ENCODE data around the gene DRC7.
"Not testable (repeated sequence)": the region's sequence is repeated elsewhere in the genome, so short reads cannot be mapped to it uniquely, and the experiment has no call there.

Gene DRC7

DNA sequence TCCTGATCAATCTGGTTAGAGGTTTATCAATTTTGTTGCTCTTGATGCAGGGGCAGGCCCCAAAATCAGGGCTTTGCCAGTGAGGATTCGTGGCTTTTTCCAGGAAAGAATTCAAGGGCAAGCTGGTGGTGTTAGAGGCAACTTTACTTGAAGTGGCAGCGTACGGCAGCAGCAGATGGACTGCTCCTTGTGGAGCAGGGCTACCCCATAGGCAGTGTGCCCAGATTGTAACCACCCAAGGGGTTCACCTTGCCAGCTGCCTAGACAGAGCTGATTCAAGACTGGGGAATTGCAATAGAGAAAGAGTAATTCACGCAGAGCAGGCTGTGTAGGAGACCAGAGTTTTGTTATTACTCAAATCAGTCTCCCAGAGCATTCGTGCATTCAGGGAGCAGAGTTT, 16.7 kb downstream of the DRC7 start:
- no peak for DNase-seq (ENCODE audit: low read depth in 2 of 2)

GRCh38 chr16:57711993-57712392, 17.4 kb downstream of the DRC7 start:
- no peak for DNase-seq (ENCODE audit: low read depth in 2 of 2)

- DNase-seq (ENCODE audit: low read depth in 2 of 2), result not testable (repeated sequence)
These were observed 18.0 kb downstream of the DRC7 start for GRCh38 chr16:57712569-57712968.

DNA sequence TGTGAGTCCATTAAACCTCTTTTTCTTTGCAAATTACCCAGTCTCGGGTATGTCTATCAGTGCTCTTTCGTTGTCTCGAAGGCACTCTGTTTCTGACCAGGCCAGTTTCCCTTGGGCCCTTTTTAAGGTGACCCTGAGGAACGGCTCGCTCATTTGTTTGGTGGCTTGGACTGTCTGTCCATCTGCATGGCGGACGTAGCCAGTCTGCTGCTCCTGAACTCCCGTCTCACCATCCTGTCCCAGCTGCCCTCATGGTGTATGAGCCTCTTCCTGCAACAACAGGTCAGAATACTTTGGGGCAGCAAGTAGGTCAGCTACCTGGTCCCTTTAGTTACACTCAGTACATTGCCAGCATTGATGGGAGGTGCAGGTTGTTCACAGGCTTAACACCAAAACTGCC, 19.0 kb downstream of the DRC7 start:
- DNase-seq (ENCODE audit: low read depth in 2 of 2), result no peak

DNA sequence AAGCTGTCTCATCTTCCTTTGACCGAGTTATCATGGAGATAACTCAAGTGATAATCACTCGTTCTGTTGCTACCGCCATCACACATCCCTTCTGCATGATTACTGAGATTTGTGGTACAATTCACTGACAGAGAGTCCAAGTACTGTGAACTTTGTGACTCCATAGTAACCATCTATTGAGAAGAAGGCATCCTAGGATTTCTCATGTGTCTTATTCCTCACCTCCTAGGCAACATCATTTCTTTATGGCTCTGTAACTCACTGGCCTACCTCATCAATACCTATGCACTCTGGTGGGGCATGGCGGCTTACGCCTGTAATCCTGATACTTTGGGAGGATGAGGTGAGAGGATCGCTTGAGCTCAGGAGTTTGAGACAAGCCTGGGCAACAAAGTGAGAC, 19.4 kb downstream of the DRC7 start:
- no peak for DNase-seq (ENCODE audit: low read depth in 2 of 2)

DNA sequence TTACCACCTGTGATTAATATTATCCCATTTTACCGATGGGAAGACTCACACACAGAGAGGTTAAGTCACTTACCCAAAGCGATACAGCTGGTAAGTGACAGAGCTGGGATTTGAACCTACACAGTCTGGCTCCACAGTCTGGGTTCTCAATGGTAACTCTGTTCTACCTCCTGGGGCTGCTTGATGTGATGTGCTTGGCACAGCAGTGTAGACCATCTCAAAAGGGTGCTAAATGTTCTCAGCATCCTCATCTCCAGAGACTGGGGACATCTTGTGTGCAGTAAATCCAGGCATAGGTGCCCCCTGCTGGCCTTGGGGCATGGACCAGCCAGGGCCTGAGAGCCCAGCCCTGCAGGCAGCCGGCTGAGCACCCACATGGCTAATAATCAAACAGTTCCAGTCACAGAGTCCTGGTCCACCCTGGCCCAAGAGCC, 25.6 kb downstream of the DRC7 start:
- no peak for DNase-seq (ENCODE audit: low read depth in 2 of 2)

GRCh38 chr16:57721356-57722209, 27.0 kb downstream of the DRC7 start:
- no peak for DNase-seq (ENCODE audit: low read depth in 2 of 2)

GRCh38 chr16:57722210-57722499, 27.5 kb downstream of the DRC7 start:
- no peak for DNase-seq (ENCODE audit: low read depth in 2 of 2)

DNA sequence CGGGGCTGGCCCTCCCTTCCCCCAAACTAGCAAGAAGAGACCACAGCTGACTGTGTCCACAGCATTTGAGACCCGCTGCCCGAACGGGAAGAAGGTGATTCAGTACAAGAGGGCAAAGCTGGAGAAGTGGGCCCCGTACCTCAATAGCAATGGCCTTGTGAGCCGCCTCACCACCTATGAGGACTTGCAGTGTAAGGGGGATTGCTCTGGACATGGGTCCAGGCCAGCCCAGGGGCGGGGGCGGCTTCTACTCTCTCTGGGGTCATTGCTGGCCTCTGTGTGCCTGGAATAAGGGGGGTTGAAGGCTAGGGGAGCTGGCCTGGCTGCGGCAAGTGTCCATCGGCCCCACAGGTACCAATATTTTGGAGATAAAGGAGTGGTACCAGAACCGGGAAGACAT, 28.0 kb downstream of the DRC7 start:
- no peak for DNase-seq (ENCODE audit: low read depth in 2 of 2)

GRCh38 chr16:57723170-57723569, 28.6 kb downstream of the DRC7 start:
- no peak for DNase-seq (ENCODE audit: low read depth in 2 of 2)

DNA sequence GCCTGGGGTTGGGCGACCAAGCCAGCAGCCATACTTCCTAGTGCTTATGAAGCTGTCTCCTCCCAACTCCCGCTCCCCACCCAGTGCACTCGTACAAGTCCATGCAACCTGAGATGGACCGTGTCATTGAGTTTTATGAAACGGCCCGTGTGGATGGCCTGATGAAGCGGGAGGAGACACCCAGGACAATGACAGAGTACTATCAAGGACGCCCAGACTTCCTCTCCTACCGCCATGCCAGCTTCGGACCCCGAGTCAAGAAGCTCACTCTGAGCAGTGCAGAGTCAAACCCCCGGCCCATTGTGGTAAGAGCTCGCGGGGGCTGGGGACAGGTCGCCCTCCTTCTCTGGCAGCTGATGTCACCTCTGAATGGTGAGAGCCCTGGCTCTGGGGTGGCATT, 29.9 kb downstream of the DRC7 start:
- DNase-seq (ENCODE audit: low read depth in 2 of 2), result no peak

DNA sequence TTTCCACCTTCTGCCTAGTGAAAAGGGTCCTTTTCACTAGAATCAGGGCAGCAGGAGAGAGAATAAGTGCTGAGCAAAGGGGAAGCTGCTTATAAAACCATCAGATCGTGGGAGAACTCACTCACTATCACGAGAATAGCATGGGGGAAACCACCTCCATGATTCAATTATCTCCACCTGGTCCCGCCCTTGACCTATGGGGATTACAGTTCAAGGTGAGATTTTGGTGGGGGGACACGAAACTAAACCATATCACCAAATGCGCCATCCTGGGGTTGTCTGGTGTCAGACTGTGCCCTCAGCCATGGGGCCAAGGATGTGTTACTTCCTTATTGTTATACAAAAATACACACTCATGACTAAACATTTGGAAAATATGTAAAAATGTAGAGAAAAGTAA, 30.5 kb downstream of the DRC7 start:
- DNase-seq (ENCODE audit: low read depth in 2 of 2), result no peak

DNA sequence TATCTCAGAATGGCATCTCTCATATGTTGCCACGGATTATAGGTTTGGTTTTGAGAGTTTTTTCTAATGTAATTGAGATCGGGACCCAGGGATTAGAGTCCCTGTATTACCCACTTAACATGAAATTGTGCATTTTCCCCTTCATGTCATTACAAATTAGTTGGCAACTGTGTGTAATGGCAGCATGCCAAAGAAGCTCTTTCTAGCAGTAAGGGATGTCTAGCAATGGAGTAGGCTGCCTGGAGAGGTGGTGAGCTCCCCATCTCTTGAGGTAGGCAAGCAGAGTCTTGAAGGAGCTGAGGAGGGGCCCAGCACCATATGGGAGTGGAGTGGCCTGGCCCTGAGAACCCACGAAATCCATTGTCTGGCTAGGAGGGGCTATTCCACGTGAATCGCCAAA, 30.9 kb downstream of the DRC7 start:
- DNase-seq (ENCODE audit: low read depth in 2 of 2), result no peak

DNA sequence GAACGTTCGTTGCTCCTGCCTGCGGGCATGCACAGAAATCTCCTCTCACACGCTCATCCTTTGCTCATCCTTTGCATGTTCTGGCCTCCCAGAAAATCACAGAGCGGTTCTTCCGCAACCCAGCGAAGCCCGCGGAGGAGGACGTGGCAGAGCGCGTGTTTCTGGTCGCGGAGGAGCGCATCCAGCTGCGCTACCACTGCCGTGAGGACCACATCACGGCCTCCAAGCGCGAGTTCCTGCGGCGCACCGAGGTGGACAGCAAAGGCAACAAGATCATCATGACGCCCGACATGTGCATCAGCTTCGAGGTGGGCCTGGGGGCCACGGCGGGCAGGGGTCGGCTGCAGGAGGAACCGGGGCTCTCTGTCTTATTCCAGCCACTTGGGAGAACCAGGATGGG, 31.4 kb downstream of the DRC7 start:
- no peak for DNase-seq (ENCODE audit: low read depth in 2 of 2)

GRCh38 chr16:57726433-57726947, 31.9 kb downstream of the DRC7 start:
- no peak for DNase-seq (ENCODE audit: low read depth in 2 of 2)

DNA sequence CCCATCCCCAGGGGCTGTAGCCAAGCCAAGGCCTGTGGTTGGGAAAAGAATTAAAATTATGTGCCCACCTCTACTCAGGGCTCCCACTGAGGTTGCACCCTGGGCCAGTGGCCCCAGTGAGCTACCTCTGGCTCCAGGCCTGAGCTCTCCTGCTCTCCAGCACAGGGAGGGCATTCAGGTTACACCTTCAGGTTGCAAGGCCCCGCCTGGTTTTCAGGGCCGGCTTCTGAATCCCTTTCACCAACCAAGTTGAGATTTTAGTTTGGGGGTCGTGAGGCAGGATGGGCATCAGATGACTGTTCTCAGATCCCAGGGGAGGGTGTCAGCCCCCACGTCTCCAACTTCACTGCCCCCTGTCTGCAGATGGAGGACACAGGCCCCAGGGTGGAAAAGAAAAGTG, 33.0 kb downstream of the DRC7 start:
- no peak for DNase-seq (ENCODE audit: low read depth in 2 of 2)

DNA sequence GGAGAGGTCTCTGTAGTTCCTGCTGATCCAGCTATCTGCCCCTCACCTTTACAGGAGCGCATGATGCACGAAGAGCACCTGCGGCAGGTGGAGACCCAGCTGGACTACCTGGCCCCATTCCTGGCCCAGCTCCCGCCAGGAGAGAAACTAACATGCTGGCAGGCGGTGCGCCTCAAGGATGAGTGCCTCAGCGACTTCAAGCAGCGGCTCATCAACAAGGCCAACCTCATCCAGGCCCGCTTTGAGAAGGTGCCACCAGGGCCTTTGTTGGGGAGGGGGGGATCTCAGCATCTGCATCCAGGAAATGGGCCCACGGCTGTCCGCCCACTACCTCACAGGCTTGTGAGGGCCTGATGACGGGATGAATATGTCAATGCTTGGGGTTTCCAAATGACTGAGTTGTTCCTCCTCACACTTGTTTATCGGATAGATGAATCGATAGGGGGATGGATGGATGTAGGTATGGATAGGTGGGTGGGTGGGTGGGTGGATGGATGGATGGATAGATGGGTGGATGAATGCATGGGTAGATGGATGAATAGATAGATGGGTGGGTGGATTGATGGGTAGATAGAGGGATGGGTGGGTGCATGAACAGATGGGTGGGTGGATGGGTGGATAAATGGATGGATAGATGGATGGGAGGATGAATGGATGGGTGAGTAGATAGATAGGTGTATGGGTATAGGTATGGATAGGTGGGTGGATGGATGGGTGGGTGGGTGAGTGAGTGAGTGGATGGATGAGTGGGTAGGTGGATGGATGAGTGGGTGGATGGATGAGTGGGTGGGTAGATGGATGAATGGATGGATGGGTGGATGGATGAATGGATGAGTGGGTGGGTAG, 34.0 kb downstream of the DRC7 start:
- no peak for DNase-seq (ENCODE audit: low read depth in 2 of 2)

GRCh38 chr16:57729182-57729484, 34.5 kb downstream of the DRC7 start:
- no peak for DNase-seq (ENCODE audit: low read depth in 2 of 2)

DNA sequence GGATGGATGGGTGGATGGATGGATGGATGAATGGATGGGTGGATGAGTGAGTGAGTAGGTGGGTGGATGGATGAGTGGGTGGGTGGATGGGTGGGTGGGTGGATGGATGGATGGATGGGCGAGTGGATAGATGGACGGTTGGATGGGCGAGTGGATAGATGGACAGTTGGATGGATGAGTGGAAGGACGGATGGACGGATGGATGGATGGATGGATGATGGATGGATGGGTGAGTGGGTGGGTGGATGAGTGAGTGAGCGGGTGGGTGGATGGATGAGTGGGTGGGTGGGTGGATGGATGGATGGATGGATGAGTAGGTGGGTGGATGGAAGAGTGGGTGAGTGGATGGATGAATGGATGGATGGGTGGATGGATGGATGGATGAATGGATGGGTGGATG, 35.2 kb downstream of the DRC7 start:
- DNase-seq (ENCODE audit: low read depth in 2 of 2), result not testable (repeated sequence)

- no peak for DNase-seq (ENCODE audit: low read depth in 2 of 2)
These were observed 36.4 kb downstream of the DRC7 start for GRCh38 chr16:57730771-57731730.

DNA sequence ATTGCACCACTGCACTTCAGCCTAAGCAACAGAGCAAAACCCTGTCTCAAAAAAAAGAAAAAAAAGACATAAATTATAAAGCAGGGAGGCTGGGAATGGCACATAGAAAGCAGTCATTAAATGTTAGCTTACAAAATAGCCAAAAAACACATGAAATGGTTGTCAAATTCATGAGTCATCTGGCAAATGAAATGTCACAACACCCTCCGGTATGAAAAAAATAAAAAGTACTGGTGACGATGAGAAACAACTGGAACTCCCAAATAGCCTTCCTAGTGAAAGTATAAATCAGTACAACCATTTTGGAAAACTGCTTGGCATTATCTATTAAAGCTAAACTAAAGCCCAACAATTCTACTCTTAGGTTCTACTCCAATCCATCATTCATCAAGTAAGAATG, 37.4 kb downstream of the DRC7 start:
- no peak for DNase-seq (ENCODE audit: low read depth in 2 of 2)

- no peak for DNase-seq (ENCODE audit: low read depth in 2 of 2)
These were observed 38.1 kb downstream of the DRC7 start for GRCh38 chr16:57732714-57733113.
